ENCODE data around the gene NPHP4.
"Not testable (repeated sequence)": the region's sequence is repeated elsewhere in the genome, so short reads cannot be mapped to it uniquely, and the experiment has no call there.

Gene NPHP4

DNA sequence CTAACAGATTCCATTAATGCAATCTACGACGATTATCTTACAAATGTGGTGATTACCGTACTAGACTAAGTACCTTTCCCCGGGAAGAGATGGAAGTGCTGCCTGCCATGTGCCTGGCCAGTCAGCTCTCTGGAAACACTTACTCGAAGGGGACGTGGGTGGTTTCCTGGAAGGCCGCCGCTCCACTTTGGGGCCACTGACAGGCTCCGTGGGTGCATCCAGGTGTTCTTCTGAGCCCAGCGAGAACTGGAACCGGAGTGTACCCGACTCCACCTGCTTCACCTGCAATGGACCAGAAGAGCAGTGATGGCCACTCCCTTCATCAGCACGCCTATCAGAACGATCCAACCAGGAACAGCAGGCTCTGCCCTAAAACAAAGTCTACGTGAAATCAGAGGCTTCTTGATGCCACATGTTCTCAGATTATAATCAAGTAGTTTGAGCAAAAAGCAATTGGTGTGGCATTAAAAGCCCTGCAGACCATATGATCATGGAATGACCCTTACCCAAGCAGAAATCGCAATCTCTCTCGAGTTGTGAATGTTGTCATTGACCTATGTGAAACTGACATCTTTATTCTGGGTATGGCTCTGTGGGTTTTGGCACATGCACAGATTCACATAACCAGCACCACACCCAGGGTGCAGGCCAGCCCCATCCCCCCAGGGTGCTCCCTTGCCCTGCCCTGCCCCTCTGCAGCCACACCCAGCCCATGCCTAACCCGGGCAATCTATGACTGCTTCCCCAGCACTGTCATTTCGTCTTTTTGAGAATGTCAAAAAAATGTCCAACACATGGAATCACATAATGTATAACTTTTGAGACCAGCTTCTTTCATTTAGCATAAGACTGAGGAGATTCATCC, 64.5 kb downstream of the NPHP4 start:
- Histone ChIP-seq H3K36me3 (ENCODE audit: control insufficient read depth in 1 of 2, insufficient read depth in 2 of 2, low read length in 2 of 2) (peaks cover 9 to 15% of the 10 kb centered on the region in 2 donors), H3K27me3 (ENCODE audit: low read depth, low read length) (no peaks in the 10 kb centered on the region), H3K9me3 (ENCODE audit: control insufficient read depth in 1 of 2, low read length in 2 of 2) (no peaks in the 10 kb centered on the region), H3K4me3 (ENCODE audit: low read depth in 1 of 2, low read length in 2 of 2) (no peak overlapping the region), H3K27ac (ENCODE audit: low read length) (no peak overlapping the region), H3K4me1 (ENCODE audit: control insufficient read depth in 1 of 2, insufficient read depth in 2 of 2, low read length in 2 of 2) (no peaks in the 10 kb centered on the region)

DNA sequence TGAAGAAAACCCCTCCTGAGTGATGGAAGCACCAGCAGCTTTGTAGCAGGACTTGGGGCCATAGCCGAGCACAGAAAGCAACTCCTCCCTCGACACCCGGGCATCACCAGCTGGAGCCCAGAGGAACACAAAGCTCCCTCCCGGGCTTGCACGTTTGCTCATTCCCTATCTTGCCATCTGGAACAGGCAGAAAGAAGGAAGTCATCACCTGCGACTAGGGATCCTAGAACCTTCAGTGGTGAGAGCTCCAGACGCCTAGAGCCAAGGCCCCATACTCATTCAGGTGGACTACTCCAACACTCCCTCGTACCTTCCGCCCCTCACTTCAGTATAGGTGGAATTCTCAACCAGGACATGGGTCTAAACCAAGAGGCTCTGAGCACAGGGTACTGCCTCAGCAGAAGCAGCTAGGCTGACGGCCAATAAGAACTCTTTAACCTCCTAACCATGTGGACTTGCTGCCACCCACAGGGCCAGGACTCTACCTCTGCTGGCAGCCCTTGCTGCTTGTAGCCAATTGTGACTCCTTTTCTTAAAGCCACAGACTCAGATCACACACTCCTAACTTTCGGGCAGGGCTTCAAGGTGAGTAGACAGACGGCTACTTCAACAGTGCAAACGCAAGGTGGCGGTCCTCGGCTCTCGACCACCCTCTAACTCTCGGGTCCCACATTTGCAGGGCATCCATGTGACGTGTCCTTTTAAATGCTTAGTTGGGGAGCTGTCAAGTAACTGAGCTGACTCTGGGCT, 65.4 kb downstream of the NPHP4 start:
- Histone ChIP-seq H3K27me3 (ENCODE audit: low read depth, low read length) (no peaks in the 10 kb centered on the region), H3K4me1 (ENCODE audit: control insufficient read depth in 1 of 2, insufficient read depth in 2 of 2, low read length in 2 of 2) (no peaks in the 10 kb centered on the region), H3K4me3 (ENCODE audit: low read depth in 1 of 2, low read length in 2 of 2) (no peak overlapping the region), H3K9me3 (ENCODE audit: control insufficient read depth in 1 of 2, low read length in 2 of 2) (no peaks in the 10 kb centered on the region), H3K36me3 (ENCODE audit: control insufficient read depth in 1 of 2, insufficient read depth in 2 of 2, low read length in 2 of 2) (peaks cover 6 to 19% of the 10 kb centered on the region in 2 donors), H3K27ac (ENCODE audit: low read length) (no peak overlapping the region)

DNA sequence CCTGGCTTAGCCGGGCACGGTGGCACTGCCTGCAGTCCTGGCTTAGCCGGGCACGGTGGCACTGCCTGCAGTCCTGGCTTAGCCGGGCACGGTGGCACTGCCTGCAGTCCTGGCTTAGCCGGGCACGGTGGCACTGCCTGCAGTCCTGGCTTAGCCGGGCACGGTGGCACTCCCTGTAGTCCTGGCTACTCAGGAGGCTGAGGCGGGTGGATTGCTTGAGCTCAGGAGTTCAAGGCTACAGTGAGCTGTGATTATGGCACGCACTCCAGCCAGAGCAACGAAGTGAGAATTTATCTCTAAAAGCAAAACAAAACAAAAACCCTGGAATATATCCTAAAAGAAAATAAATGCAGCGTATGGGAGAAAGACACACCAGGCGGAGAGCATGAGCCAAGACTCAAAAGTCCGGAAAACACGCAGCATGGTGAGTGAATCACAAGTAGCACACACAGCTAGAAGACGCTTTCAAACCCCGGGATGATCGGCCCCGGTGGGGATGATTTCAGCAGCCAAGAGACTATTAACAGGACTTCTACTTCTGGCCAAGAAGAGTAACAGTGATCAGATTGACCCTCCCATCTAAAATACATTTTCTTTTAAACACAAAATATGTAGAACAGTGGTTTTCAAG, 69.4 kb downstream of the NPHP4 start:
- H3K36me3 ChIP-seq (ENCODE audit: control insufficient read depth in 1 of 2, insufficient read depth in 2 of 2, low read length in 2 of 2): peaks cover 6 to 18% of the 10 kb centered on the region in 2 donors
- not testable (repeated sequence) for H3K27ac ChIP-seq (ENCODE audit: low read length); H3K4me1 ChIP-seq (ENCODE audit: control insufficient read depth in 1 of 2, insufficient read depth in 2 of 2, low read length in 2 of 2); H3K27me3 ChIP-seq (ENCODE audit: low read depth, low read length); H3K9me3 ChIP-seq (ENCODE audit: control insufficient read depth in 1 of 2, low read length in 2 of 2); H3K4me3 ChIP-seq (ENCODE audit: low read depth in 1 of 2, low read length in 2 of 2)

DNA sequence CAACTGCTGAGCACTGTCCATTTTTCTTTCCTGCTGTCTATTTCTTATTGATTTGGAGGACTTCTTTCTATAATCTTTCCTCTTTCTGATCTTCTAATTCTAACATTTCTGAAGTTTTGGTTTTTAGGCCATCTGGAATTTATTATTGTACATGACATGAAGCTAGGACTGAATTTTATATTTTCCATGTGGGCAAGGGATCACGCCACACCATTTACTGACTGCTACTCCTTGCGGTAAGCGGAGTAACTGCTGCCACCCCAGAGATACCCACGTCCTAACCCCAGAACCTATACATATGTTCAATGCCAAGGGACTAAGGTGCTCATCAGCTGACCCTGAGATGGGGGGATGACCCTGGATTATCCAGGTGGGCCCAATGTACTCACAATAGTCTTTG, 70.6 kb downstream of the NPHP4 start:
- Histone ChIP-seq H3K27me3 (ENCODE audit: low read depth, low read length) (no peaks in the 10 kb centered on the region), H3K9me3 (ENCODE audit: control insufficient read depth in 1 of 2, low read length in 2 of 2) (no peaks in the 10 kb centered on the region), H3K36me3 (ENCODE audit: control insufficient read depth in 1 of 2, insufficient read depth in 2 of 2, low read length in 2 of 2) (peaks cover 0 to 8% of the 10 kb centered on the region in 2 donors), H3K4me3 (ENCODE audit: low read depth in 1 of 2, low read length in 2 of 2) (no peak overlapping the region), H3K4me1 (ENCODE audit: control insufficient read depth in 1 of 2, insufficient read depth in 2 of 2, low read length in 2 of 2) (no peaks in the 10 kb centered on the region), H3K27ac (ENCODE audit: low read length) (no peak overlapping the region)

DNA sequence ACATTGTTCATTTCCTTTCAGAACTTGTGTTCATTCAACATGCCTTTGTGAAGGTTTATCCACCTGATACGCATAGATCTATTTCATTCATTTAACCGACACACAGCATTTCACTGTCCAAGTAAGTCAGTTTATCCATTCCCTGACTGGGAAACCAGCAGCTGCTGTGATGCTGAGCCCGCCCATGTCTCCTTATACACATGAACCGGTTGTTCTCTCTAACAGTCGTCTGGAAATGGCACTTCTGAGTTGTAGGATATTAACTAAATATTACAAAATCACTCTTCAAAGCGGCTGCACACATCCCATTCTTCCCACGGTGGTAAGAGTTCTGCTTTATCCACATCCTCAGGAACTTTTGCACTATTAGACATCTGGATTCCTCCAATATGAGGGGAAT, 71.1 kb downstream of the NPHP4 start:
- no peaks in the 10 kb centered on the region for H3K27me3 ChIP-seq (ENCODE audit: low read depth, low read length)
- no peaks in the 10 kb centered on the region for H3K4me1 ChIP-seq (ENCODE audit: control insufficient read depth in 1 of 2, insufficient read depth in 2 of 2, low read length in 2 of 2)
- H3K4me3 ChIP-seq (ENCODE audit: low read depth in 1 of 2, low read length in 2 of 2): no peak overlapping the region
- H3K9me3 ChIP-seq (ENCODE audit: control insufficient read depth in 1 of 2, low read length in 2 of 2): no peaks in the 10 kb centered on the region
- H3K36me3 ChIP-seq (ENCODE audit: control insufficient read depth in 1 of 2, insufficient read depth in 2 of 2, low read length in 2 of 2): peaks cover 0 to 7% of the 10 kb centered on the region in 2 donors
- H3K27ac ChIP-seq (ENCODE audit: low read length): no peak overlapping the region

DNA sequence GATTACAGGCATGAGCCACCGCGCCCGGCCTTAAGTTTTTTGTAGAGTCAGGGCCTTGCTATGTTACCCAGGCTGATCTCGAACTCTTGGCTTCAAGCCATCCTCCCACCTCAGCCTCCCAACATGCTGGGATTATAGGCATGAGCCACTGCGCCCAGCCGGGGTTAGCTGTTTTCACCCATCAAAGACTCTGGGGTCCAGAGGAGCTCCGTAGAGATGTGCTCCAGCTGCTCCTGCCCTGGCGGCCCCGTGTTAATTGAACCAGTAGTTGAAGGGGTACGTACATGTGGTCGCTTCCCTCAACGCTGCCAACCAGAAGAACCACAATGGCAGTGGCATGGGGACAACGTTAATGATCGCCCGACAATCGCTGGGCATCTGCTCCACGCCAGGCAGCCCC, 72.0 kb downstream of the NPHP4 start:
- no peaks in the 10 kb centered on the region for H3K27me3 ChIP-seq (ENCODE audit: low read depth, low read length)
- H3K9me3 ChIP-seq (ENCODE audit: control insufficient read depth in 1 of 2, low read length in 2 of 2): no peaks in the 10 kb centered on the region
- H3K4me3 ChIP-seq (ENCODE audit: low read depth in 1 of 2, low read length in 2 of 2): no peak overlapping the region
- H3K27ac ChIP-seq (ENCODE audit: low read length): no peak overlapping the region
- H3K36me3 ChIP-seq (ENCODE audit: control insufficient read depth in 1 of 2, insufficient read depth in 2 of 2, low read length in 2 of 2): peaks cover 0 to 7% of the 10 kb centered on the region in 2 donors
- H3K4me1 ChIP-seq (ENCODE audit: control insufficient read depth in 1 of 2, insufficient read depth in 2 of 2, low read length in 2 of 2): no peaks in the 10 kb centered on the region

DNA sequence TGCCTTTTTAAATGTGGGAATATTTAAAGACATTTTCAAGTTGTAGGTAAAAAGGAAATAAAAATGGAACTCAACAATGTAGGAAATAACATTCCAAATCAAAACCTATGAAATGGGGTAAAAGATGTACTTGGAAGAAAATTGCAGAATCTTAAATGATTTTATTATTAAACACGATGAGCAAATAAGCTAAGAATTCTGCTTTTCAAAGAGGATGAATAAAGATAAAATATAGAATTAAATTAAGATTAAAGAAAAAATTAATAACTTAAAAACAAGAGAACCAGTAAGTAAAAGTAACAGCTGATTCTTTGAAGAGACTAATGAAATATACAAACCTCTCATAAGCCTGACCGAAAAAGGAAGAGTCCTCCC, 74.0 kb downstream of the NPHP4 start:
- H3K4me3 ChIP-seq (ENCODE audit: low read depth in 1 of 2, low read length in 2 of 2): no peak overlapping the region
- no peaks in the 10 kb centered on the region for H3K4me1 ChIP-seq (ENCODE audit: control insufficient read depth in 1 of 2, insufficient read depth in 2 of 2, low read length in 2 of 2)
- H3K27ac ChIP-seq (ENCODE audit: low read length): no peak overlapping the region
- H3K27me3 ChIP-seq (ENCODE audit: low read depth, low read length): no peaks in the 10 kb centered on the region
- H3K36me3 ChIP-seq (ENCODE audit: control insufficient read depth in 1 of 2, insufficient read depth in 2 of 2, low read length in 2 of 2): peaks cover 0 to 7% of the 10 kb centered on the region in 2 donors
- H3K9me3 ChIP-seq (ENCODE audit: control insufficient read depth in 1 of 2, low read length in 2 of 2): no peaks in the 10 kb centered on the region

DNA sequence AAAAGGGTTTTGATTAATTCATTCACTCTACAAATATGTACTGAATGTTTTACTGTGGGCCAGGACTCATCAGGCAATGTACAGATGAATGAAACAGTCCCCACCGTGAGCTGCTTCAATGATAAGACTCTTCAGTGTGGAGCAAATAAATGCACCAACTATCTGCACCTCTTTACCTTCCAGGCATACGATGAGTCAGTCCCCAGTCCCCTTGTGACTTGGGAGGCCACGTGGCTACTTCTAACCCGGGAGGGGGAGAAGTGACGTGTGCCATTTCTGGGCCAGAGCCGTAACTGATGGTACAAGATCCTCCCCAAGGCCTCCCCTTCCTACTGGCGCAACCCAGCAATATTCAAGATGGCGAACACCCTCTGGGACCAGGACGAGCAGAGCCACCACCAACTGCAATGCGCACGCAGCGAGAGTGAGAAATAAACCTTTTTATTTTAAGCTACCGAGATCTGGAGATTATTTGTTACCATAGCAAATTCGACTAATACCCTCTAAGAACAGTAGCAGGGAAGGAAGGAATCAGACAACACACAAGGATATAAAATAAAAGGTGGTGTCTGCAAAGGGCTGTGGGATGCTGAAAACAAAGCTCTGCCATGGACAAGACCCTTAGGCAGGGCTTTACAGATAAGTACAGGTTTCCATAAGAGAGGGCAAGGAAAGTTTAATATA, 74.5 kb downstream of the NPHP4 start:
- H3K27ac ChIP-seq (ENCODE audit: low read length): no peak overlapping the region
- H3K27me3 ChIP-seq (ENCODE audit: low read depth, low read length): no peaks in the 10 kb centered on the region
- peaks cover 0 to 7% of the 10 kb centered on the region in 2 donors for H3K36me3 ChIP-seq (ENCODE audit: control insufficient read depth in 1 of 2, insufficient read depth in 2 of 2, low read length in 2 of 2)
- no peaks in the 10 kb centered on the region for H3K9me3 ChIP-seq (ENCODE audit: control insufficient read depth in 1 of 2, low read length in 2 of 2)
- H3K4me3 ChIP-seq (ENCODE audit: low read depth in 1 of 2, low read length in 2 of 2): no peak overlapping the region
- no peaks in the 10 kb centered on the region for H3K4me1 ChIP-seq (ENCODE audit: control insufficient read depth in 1 of 2, insufficient read depth in 2 of 2, low read length in 2 of 2)

DNA sequence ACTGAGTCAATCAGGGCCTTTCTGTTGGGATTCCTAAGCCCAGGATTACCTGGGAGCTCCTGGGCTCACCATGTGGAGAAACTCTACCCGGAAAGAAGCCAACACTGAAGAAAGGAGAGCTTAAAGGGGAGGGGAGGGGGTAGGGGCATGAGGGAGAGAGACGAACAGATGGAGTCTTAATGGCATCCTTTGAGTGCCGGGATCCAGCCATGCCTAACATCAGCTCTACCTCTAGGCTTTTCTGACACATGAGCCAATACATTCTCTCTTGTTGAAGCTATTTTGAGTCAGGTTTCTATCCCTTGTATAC, 75.0 kb downstream of the NPHP4 start:
- Histone ChIP-seq H3K27me3 (ENCODE audit: low read depth, low read length) (no peaks in the 10 kb centered on the region), H3K27ac (ENCODE audit: low read length) (no peak overlapping the region), H3K9me3 (ENCODE audit: control insufficient read depth in 1 of 2, low read length in 2 of 2) (no peaks in the 10 kb centered on the region), H3K4me1 (ENCODE audit: control insufficient read depth in 1 of 2, insufficient read depth in 2 of 2, low read length in 2 of 2) (no peaks in the 10 kb centered on the region), H3K36me3 (ENCODE audit: control insufficient read depth in 1 of 2, insufficient read depth in 2 of 2, low read length in 2 of 2) (peaks cover 0 to 7% of the 10 kb centered on the region in 2 donors), H3K4me3 (ENCODE audit: low read depth in 1 of 2, low read length in 2 of 2) (no peak overlapping the region)

DNA sequence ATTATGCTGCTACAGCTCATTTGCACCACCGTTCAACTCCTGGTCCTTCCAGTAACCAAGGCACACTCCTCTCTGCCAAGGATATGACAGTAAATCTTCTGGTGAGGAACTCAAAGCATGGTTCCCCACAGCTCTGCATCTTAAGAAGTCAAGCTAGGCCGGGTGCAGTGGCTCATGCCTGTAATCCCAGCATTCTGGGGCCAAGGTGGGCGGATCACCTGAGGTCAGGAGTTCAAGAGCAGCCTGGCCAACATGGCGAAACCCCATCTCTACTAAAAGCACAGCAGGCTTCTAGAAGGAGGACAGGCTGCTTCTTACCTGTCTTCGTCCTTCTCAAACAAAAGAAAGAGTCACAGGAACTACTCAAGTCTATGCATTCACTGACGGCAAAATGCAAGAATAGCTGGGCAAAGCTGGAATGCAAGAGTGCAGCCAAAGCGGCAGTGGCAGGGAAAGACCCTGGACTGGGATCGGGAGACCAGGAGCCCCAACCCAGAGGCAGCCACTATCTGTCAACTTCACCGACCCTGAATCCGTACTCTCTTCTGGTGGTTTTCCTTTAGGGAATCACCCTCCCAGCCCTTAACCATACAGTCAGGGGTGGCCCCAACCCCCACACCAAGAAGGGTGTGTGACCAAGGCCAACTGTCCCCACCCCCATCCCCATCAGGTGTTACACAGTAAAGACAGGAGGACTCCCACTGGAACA, 75.5 kb downstream of the NPHP4 start:
- H3K36me3 ChIP-seq (ENCODE audit: control insufficient read depth in 1 of 2, insufficient read depth in 2 of 2, low read length in 2 of 2): peaks cover 0 to 5% of the 10 kb centered on the region in 2 donors
- no peaks in the 10 kb centered on the region for H3K9me3 ChIP-seq (ENCODE audit: control insufficient read depth in 1 of 2, low read length in 2 of 2)
- H3K4me1 ChIP-seq (ENCODE audit: control insufficient read depth in 1 of 2, insufficient read depth in 2 of 2, low read length in 2 of 2): no peaks in the 10 kb centered on the region
- no peaks in the 10 kb centered on the region for H3K27me3 ChIP-seq (ENCODE audit: low read depth, low read length)
- H3K4me3 ChIP-seq (ENCODE audit: low read depth in 1 of 2, low read length in 2 of 2): no peak overlapping the region
- H3K27ac ChIP-seq (ENCODE audit: low read length): no peak overlapping the region

All from muscle layer of duodenum (tissue), 2 donors.